HG03039 (cell line): ENCODE measurements around the gene FAM53A.

Experiments
- ATAC-seq: cut with Tn5 transposase; IDR thresholded peaks from one replicate; pipeline ENCODE4 v1.9.1; 2021; ENCODE audit warnings: mild to moderate bottlenecking, moderate library complexity; ENCODE audit not compliant: unreplicated experiment

Gene FAM53A

GRCh38 chr4:1683736-1684505, at the start of gene FAM53A:
FAM53A (minus strand) TSS chr4:1684313; CDS start chr4:1668741, 15,572 bp downstream.
- ATAC-seq: peak; percentile 87

GRCh38 chr4:1732911-1733310, 48.8 kb upstream of the FAM53A start:
- ATAC-seq: no peak

- no peak for ATAC-seq
Measured at GRCh38 chr4:1731180-1731579, 47.1 kb upstream of the FAM53A start.

GRCh38 chr4:1730532-1731135, 46.5 kb upstream of the FAM53A start:
- no peak for ATAC-seq

GRCh38 chr4:1728061-1728980, 44.2 kb upstream of the FAM53A start:
- no peak for ATAC-seq

- ATAC-seq: no peak
Measured at GRCh38 chr4:1727117-1728031, 43.3 kb upstream of the FAM53A start.

GRCh38 chr4:1726146-1726934, 42.2 kb upstream of the FAM53A start:
- no peak for ATAC-seq

GRCh38 chr4:1725521-1725920, 41.4 kb upstream of the FAM53A start:
- ATAC-seq: no peak

- no peak for ATAC-seq
Measured at GRCh38 chr4:1723131-1723801, 39.2 kb upstream of the FAM53A start.

GRCh38 chr4:1722551-1723118, 38.5 kb upstream of the FAM53A start:
- ATAC-seq: no peak

GRCh38 chr4:1721666-1722550, 37.8 kb upstream of the FAM53A start:
- peak; percentile 8 for ATAC-seq

- peak; percentile 71 for ATAC-seq
Measured at GRCh38 chr4:1721003-1721665, 37.0 kb upstream of the FAM53A start, which contains the start of the genes TACC3 and TMEM129. TACC3 (plus strand) TSS chr4:1721521; CDS start chr4:1723422, 1,901 bp downstream. TMEM129 (minus strand) TSS chr4:1721323; CDS start chr4:1720837, 486 bp downstream.

- ATAC-seq: peak; percentile 6
Measured at GRCh38 chr4:1720163-1720983, 36.3 kb upstream of the FAM53A start.

- ATAC-seq: no peak
Measured at GRCh38 chr4:1718095-1718850, 34.2 kb upstream of the FAM53A start.
